NCI-H1694 (cell line): ENCODE results near the gene NUTM2F.
A peak's percentile ranks its signal among the peaks of the same experiment; 100 is the strongest.
"Not testable (repeated sequence)": the region's sequence is repeated elsewhere in the genome, so short reads cannot be mapped to it uniquely, and the experiment has no call there.

ENCODE experiments used
- DNase-seq: peaks from one replicate; lab custom pipeline; 2025; lab: John Stamatoyannopoulos, UW

The NUTM2F gene, protein sequence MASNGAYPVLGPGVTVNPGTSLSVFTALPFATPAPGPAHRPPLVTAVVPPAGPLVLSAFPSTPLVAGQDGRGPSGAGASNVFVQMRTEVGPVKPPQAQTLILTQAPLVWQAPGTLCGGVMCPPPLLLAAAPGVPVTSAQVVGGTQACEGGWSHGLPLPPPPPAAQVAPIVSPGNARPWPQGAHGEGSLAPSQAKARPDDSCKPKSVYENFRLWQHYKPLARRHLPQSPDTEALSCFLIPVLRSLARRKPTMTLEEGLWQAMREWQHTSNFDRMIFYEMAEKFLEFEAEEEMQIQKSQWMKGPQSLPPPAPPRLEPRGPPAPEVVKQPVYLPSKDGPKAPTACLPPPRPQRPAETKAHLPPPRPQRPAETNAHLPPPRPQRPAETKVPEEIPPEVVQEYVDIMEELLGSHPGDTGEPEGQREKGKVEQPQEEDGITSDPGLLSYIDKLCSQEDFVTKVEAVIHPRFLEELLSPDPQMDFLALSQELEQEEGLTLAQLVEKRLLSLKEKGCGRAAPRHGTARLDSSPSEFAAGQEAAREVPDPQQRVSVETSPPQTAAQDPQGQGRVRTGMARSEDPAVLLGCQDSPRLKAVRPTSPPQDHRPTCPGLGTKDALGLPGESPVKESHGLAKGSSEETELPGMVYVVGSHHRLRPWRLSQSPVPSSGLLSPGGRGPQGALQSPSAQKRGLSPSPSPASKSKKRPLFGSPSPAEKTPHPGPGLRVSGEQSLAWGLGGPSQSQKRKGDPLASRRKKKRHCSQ

DNA sequence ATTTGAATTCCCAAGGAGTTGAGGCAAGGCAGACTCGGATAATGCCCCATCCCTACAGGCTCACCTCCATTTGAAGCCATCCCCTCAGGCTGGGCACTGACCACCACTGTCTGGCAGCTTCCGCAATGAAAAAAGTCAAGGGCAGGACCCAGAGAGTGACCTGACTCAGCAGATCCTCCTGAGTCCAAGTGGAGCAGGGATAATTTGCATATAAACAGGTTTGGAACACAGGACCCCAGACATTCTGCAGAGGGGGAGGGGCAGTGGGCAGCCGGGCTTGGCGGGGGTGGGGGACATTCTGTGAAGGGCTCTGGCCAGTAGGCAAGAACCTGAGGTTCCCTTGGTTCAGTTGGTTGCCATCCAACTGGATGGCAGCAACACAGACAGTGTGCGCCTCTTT lies at the start of gene NUTM2F:
TSS of gene NUTM2F (minus strand) at position 101 of the 400 bp plus-strand sequence. CDS start at position 80, 21 bp downstream.
- DNase-seq: not testable (repeated sequence)

DNA sequence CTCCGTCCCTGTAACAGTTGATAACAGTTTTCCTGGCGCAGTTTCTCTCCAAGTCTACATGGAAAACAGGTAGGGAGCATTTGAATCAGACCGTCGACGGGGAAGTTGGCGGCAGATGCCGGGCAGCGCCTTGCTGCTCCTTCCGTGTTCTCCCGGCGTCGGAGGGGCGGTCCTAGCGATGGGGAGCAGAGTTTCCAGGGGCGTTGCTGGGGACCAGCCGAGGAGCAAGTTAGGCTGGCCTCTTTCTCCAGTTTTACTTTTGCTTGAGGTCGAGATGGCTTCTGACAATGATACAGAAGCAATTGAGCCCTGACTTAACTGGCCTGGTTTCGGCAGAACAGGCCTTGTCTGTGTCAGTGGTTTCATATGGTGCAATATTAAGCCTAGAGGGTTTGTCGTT lies 46.8 kb upstream of the NUTM2F start:
- DNase-seq: not testable (repeated sequence)

DNA sequence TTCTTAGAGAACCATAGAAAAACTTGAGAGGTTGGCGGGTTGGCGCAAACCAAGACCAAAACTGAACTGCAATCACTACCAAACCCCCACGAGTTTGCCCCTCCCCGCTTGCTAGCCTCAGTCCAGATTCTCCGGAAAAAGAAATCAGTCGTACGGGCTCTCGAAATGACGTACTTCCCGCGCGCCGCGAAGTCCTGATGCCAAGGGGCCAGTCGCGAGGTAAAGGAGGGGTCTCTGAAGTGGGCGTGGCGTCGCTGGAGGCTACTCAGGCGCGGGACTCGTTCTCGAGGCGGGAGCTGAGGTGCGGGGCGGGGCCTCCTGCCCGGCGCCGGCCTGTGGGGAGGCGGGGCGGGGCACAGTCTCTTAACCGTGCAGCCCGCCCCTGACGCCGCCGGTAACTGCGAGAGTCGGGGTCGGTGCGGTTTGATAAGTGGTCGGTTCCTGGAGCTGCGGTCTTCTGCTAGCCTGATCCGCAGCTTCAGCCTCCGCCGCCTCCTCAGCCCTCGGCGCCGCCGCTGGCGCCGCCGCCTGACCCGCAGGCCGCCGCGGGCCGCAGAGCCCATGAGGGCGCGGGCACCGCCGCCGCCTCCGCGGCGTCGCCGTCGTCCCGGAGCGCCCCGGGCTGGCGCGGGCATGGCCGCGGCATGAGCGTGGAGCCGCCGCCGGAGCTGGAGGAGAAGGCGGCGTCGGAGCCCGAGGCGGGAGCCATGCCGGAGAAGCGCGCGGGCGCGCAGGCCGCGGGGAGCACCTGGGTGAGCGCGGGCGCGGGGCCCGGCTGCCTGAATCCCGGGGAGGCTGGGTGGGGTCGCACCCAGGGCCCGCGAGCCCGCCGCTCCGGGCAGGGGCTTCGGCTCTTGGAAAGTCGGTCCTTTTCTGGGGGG lies 46.0 kb upstream of the NUTM2F start:
- DNase-seq: peak; percentile 79

DNA sequence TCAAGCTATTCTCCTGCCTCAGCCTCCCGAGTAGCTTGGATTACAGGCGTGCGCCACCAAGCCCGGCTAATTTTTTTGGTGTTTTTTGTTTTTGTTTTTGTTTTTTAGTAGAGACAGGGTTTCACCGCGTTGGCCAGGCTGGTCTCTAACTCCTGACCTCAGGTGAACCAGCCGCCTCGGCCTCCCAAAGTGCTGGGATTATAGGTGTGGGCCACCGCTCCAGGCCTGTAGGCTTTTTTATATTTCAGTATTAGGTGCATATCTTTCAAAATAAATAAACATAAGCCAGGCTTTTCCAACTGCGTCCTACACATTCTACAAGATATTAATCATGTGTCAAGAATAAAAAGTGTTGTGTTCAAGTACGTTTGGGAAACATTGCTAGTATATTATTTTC lies 45.3 kb upstream of the NUTM2F start:
- DNase-seq: not testable (repeated sequence)

DNA sequence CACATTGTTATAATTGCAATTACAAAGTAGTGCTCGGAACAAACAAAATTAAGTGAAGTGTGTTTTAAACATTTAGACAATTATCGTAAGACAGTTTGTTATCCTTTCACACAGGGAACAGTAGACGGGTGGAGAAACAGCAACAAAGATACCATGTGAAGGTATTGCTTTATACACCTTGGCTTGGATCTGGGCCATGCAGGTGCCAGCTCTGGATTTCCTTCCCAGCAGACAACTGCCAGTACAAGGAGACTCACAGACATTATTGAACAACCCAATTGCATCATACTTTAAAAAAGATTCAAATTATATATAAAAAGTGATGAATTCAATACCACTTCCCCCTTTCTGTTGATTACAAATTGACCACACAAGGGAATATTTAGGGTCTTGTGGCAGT lies 41.8 kb upstream of the NUTM2F start:
- DNase-seq: not testable (repeated sequence)

DNA sequence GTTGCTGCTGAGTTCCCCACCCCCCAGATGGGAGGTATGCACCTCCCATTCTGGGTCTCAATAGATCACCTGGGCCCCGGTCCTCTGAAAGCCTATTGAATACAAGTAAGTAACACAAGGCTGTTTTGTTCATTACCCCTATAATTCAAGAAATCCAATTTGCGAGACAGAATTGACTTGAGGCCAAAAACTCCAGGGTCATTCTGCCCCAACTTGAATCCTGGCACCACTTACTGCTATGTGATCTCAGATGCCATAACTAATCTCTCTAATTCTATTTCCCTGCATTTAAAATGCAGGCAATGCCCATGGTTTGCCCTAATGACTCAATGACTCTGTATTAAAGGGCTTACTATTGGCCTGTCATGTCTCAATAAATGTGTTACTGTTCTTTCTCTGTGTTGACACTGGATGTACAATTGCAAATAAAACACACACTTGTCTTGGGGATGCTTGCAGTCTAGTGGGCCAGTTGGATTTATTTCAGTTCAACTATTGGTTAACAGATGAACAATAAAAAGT lies 35.7 kb upstream of the NUTM2F start:
- DNase-seq: not testable (repeated sequence)

DNA sequence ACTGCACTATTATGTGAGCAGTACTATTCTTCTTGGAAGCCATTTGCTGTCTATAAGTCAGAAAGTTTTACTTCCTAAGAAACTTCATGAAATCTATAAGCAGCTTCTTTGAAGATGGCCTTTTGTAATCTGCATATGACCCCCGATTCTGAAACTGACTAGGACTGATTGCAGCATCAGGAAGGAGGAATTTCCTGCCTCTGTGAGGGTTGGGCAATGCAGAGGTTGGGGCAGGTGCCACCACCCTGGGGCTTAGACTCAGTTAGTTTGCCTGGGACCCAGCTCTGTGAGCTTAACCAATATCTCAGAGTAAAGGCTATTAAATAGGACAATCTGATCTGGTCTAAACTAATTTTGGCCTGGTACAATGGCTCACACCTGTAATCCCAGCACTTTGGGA lies 28.7 kb upstream of the NUTM2F start:
- not testable (repeated sequence) for DNase-seq

DNA sequence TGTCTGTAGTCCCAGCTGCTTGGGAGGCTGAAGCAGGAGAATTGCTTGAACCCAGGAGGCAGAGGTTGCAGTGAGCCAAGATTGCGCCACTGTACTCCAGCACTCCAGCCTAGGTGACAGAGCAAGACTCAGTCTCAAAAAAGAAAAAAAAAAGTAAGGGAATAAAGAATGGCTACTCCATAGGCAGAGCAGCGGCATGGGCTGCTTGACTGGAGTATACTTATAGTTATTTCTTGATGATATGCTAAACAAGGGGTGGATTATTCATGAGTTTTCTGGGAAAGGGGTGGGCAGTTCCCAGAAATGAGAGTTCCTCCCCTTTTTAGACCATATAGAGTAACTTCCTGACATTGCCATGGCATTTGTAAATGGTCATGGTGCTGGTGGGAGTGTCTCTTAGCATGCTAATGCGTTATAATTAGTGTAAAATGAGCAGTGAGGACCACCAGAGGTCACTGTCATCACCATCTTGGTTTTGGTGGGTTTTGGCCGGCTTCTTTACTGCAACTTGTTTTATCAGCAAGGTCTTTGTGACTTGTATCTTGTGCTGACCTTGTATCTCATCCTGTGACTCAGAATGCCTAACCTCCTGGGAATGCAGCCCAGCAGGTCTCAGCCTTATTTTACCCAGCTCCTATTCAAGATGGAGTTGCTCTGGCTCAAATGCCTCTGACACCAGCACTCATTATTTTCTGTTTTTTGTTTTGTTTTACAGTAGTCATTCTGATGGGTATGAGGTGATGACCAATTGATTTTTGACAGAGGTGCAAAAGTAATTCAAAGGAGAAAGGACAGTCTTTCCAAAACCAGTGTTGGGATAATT lies 23.7 kb upstream of the NUTM2F start:
- DNase-seq: not testable (repeated sequence)

DNA sequence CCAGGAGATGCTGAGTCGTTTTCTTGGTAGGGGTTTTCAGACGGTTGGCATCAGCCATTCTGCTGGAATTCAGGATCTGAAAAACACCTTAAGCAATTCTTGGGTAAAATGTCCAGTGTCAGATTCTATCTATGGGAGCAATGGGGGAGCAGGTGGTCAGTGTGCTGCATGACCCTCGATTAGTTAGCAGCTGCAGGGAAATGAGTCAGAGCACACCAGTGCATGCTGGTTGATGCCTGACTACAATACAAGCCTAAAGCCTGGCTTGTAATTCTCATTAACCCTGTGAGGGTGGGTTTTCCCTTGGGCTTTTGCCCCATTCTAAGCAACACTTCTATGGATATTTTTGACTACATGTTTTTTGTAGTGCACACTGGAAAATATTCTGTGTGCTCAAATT lies 20.3 kb upstream of the NUTM2F start:
- DNase-seq: not testable (repeated sequence)

DNA sequence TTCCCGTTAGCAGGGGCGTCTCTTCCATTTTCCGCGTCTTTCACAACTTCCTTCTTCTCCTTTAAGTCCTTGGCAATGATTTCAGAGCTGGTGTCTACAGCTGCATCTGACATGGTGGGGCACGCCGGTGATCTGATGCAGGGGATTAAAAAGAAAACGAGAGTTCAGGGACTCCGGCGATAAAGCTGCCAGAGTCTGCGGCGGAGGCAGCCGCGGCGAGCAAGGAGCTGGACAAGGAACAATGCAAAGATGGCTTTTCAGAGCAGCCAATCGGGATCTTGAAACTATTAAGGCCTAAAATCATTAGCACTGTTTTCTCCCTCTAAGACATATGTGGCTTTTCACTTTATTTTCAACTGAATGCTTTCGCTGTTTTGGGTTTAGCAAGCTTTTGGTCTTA lies 19.0 kb upstream of the NUTM2F start:
- DNase-seq: not testable (repeated sequence)

DNA sequence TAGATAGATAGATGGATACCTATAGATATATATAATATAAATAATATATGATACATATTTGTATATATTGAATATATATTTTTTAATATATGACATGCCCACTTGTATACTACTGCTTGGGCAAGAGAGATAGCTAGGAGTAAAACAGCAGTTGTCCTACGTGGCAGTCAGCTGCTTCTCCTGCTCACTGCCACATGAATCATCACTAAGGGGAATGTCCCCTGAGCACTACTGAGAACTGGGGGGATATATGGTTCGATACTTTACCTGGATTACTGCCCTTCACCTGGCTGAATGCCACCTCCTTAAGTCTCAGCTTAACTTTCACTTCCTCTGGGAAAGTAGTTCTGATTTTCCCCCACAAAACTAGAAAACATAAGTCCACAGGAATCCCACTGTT lies 13.3 kb upstream of the NUTM2F start:
- not testable (repeated sequence) for DNase-seq

DNA sequence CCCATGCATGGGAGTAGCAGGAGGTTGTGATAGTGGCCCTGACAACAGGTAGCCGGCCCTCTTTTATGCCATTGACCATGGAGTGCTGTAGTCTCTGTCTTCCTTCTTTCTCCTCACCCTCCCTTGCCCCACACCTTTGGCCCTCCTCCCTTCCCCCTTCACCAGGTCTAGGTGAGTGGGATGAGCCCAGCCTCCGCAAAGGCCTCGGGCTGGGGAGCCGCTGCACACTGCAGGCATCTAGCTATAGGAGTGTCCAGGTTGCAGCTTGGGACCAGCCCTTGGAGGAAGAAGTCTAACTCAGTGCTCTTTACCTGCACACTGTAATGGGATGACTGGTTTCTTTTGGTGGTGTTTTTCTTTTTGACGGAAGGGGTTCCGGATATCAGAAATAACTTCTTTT lies 12.3 kb upstream of the NUTM2F start:
- DNase-seq: not testable (repeated sequence)

DNA sequence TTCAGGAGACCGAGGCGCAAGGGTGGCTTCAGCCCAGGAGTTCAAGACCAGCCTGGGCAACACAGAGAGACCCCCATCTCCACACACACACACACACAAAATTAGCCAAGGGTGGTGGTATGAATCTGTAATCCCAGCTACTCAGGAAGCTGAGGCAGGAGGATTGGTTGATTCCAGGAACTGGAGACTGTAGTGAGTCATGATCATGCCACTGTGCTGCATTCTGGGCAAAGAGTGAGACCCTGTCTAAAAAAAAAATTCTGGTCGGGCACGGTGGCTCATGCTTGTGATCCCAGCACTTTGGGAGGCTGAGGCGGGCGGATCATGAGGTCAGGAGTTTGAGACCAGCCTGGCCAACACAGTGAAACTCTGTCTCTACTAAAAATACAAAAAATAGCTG lies 11.2 kb upstream of the NUTM2F start:
- DNase-seq: not testable (repeated sequence)

DNA sequence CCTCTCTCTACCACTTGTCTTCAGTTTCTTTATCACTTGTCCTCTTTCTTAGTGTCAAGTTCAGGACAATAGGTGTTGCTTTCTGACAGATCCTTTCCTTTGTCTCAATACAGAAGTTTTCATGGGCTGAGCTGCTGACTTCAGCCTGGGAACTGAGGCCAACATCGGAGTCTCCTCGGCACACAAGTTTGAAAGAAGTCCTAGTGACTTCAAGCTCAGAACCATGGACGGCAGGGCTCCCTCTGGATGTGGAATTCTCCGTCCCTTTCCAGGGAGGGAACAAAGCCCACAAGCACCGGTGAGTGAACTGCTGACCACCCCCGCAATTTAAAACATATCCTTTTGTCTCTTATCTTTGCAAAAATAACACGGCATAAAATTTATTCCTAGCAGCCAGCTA lies 10.3 kb upstream of the NUTM2F start:
- not testable (repeated sequence) for DNase-seq

DNA sequence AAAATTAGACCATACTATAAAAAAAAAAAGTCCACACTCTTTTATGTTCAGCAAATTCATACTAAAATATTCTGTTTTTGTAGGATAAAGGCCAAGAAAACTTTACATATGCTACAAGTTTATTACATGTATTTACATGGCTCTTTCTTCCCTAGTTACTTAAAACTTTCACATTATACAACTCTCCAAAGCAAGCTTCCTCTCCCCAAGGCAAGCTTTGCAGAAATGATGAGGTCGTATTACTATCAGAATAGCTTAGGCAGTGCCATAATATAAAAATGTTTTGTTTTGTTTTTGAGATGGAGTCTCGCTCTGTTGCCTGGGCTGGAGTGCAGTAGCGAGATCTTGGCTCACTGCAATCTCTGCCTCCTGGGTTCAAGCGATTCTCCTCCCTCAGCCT lies 8.0 kb upstream of the NUTM2F start:
- not testable (repeated sequence) for DNase-seq

DNA sequence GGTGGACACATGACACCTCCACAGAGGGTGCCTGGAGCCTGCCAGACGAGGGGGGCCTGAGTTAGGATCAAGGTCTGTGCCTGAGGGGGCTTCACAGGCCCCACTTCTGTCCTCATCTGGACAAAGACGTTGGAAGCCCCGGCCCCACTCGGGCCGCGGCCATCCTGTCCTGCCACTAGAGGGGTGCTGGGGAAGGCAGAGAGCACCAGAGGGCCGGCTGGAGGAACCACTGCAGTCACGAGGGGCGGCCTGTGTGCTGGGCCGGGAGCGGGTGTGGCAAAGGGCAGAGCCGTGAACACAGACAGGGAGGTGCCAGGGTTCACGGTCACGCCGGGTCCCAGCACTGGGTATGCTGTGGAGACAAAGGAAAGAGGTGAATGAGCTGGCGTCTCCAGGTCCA lies 2.9 kb downstream of the NUTM2F start:
- DNase-seq: not testable (repeated sequence)

DNA sequence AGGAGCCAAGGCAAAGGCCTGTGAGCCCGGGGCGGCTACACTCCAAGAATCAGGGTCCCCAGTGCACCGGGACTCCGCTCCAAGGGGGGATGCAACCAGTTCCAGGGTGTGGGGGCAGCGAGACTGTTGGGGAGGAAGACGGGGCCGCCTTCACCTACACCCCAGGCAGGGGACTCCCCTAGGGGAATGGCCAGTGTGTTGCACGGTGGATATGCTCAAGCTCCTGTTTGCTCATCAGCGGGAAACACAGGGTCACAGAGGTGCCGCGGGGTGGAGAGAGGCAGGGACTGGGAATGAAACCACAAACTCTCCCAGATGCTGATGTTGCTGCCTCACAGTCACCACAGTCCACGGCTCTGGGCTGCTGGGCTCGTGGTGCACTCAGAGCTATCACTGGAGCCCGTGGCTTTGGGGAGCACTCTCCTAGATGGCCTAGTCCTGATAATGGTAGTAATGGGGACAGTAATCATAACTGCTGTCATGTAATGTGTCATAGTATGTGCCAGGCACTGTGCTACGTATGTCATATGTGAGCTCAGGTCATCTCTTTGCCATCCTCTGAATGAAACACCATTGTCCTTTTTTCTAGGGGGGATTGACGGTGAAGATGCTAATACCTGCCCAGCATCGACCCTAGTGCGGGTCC lies 5.2 kb downstream of the NUTM2F start:
- not testable (repeated sequence) for DNase-seq

DNA sequence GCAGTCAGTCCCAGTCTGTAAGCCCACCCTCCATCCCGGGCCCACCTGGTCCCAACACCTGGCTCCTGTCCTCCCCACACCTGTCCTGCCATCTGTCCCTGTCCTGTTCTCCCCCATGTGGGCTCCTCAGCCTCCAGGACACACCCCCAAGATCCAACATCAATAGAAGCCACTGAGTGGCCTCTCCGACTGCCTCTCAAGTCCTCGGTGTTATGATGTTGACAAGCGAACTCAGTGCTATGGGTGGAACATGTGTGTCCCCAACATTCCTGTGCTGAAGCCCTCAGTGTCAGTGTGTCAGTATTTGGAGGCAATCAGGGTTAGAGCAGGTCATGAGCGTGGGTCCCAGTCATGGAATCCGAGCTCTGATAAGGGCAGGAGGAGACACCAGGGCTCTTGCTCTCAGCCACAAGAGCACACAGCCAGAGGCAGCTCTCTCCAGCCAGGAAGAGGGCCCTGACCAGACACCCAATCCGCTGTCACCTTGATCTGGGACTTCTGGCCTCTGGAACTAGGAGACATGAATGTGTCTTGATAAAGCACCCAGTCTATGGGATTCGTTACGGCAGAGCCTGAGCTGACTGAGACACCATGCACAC lies 6.0 kb downstream of the NUTM2F start:
- DNase-seq: not testable (repeated sequence)

DNA sequence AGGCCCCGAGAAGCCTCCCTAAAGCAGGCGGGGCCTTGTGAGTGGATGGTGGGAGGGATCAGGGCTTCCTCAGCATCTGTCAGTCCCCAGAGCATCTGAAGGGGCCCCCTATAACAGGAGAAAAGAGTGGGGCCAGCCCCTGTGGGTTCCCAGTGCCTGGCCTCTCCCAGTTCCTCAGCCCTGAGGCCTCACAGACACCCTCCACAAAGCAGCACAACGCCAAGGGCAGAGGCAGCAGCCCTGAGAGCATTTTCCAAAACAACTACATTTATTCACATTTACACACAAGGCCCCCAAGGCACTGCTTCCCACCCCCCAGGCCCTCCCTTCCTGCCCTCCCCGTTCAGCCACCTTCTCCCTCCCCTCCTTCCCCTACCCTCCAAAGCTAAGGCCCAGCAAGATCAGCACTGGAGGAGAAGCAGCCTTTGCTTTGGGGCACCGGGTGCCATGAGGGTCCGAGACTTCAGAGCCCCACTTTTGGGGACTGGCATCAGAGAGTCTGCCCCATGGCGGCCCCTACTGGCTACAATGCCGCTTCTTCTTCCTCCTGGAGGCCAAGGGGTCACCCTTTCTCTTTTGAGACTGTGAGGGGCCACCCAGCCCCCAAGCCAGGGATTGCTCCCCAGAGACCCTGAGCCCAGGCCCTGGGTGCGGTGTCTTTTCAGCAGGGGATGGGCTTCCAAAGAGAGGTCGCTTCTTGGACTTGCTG lies 10.3 kb downstream of the NUTM2F start:
- DNase-seq: not testable (repeated sequence)
